DOHH2 (cell line): ENCODE results near the gene AHRR.
A peak's percentile ranks its signal among the peaks of the same experiment; 100 is the strongest.

Experiments used
- H3F3A ChIP-seq: fragments of 200-600 bp; sonication (generic), shearing (Covaris generic); 2 replicates; pipeline ENCODE4 v1.6.0; 2016; ENCODE audit warnings: antibody characterized with exemption, mild to moderate bottlenecking; ENCODE audit not compliant: control insufficient read depth, insufficient read depth
- H3K27ac ChIP-seq: fragments of 200-600 bp; sonication (generic); 2 replicates; pipeline ENCODE4 v1.5.1; 2014; ENCODE audit warnings: low read depth, mild to moderate bottlenecking, low read length, moderate library complexity
- H3K27me3 ChIP-seq: fragments of 200-600 bp; sonication (generic); 2 replicates; pipeline ENCODE4 v1.6.1; 2014; ENCODE audit warnings: mild to moderate bottlenecking, low read length, mixed read lengths; ENCODE audit not compliant: control insufficient read depth
- H3K36me3 ChIP-seq: fragments of 200-600 bp; sonication (generic); 2 replicates; pipeline ENCODE4 v1.6.1; 2014; ENCODE audit warnings: mild to moderate bottlenecking, low read length, moderate library complexity, mixed read lengths; ENCODE audit not compliant: control insufficient read depth
- H3K4me1 ChIP-seq: fragments of 200-600 bp; sonication (generic); 2 replicates; pipeline ENCODE4 v1.6.1; 2014; ENCODE audit warnings: mild to moderate bottlenecking, low read length, mixed read lengths; ENCODE audit not compliant: control insufficient read depth
- H3K4me2 ChIP-seq: fragments of 200-600 bp; sonication (generic); 2 replicates; pipeline ENCODE4 v1.6.0; 2014; ENCODE audit warnings: mild to moderate bottlenecking, low read length, moderate library complexity
- H3K4me3 ChIP-seq: fragments of 200-600 bp; sonication (generic); 2 replicates; pipeline ENCODE4 v1.5.1; 2014; ENCODE audit warnings: mild to moderate bottlenecking, low read length, mixed read lengths
- H3K79me2 ChIP-seq: fragments of 200-600 bp; sonication (generic); 2 replicates; pipeline ENCODE4 v1.6.1; 2014; ENCODE audit warnings: mild to moderate bottlenecking, low read length, mixed read lengths; ENCODE audit not compliant: control insufficient read depth
- H3K9me2 ChIP-seq: fragments of 200-600 bp; sonication (generic); replicated peaks from 2 replicates; pipeline ENCODE4 v1.6.1; 2014; ENCODE audit warnings: mild to moderate bottlenecking, low read length, mixed read lengths; ENCODE audit not compliant: control insufficient read depth
- H3K9me3 ChIP-seq: fragments of 200-600 bp; sonication (generic); 2 replicates; pipeline ENCODE4 v1.6.1; 2014; ENCODE audit warnings: antibody characterized with exemption, low read length, mixed read lengths; ENCODE audit not compliant: control insufficient read depth, insufficient read depth
- H4K20me1 ChIP-seq: fragments of 200-600 bp; sonication (generic); 2 replicates; pipeline ENCODE4 v1.6.0; 2014; ENCODE audit warnings: low read depth, mild to moderate bottlenecking, antibody characterized with exemption, low read length, moderate library complexity; ENCODE audit not compliant: control insufficient read depth, insufficient read depth
- CTCF ChIP-seq: fragments of 200-600 bp; sonication (generic); IDR thresholded peaks from one replicate; pipeline ENCODE4 v1.5.1; 2014; ENCODE audit warnings: antibody characterized with exemption, mild to moderate bottlenecking, low read depth, low read length; ENCODE audit not compliant: poor library complexity, severe bottlenecking
- EZH2phosphoT487 ChIP-seq: fragments of 200-600 bp; sonication (generic); IDR thresholded peaks from 2 replicates; pipeline ENCODE4 v1.6.1; 2017; ENCODE audit warnings: borderline replicate concordance, mild to moderate bottlenecking, antibody characterized with exemption, low read length, moderate library complexity, mixed read lengths

Gene AHRR

GRCh38 chr5:441996-442334 lies 120.5 kb downstream of the AHRR start:
- Histone ChIP-seq H3K27ac (peak overlapping the region; percentile 59; the same call in 1 of the 2 replicates), H3K4me3 (peak overlapping the region; percentile 93), H3K79me2 (peaks cover 48% of the 10 kb centered on the region), H3K27me3 (no peaks in the 10 kb centered on the region), H3K36me3 (peaks cover 27% of the 10 kb centered on the region), H3K9me3 (no peaks in the 10 kb centered on the region), H4K20me1 (no peaks in the 10 kb centered on the region), H3K9me2 (no peaks in the 10 kb centered on the region), H3K4me2 (peak overlapping the region; percentile 89), H3K4me1 (peaks cover 59% of the 10 kb centered on the region), H3F3A (peaks cover 15% of the 10 kb centered on the region)
- TF ChIP-seq CTCF (no peak), EZH2phosphoT487 (no peak)

- peak within 1 kb of the TSS; percentile 89 for H3K4me2 ChIP-seq
- no peaks in the 10 kb centered on the region for H4K20me1 ChIP-seq
- H3K4me1 ChIP-seq = peaks cover 59% of the 10 kb centered on the region
- H3F3A ChIP-seq = peaks cover 15% of the 10 kb centered on the region
- no peaks in the 10 kb centered on the region for H3K9me3 ChIP-seq
- no peaks in the 10 kb centered on the region for H3K27me3 ChIP-seq
- no peaks in the 10 kb centered on the region for H3K9me2 ChIP-seq
- peak within 1 kb of the TSS; percentile 93 for H3K4me3 ChIP-seq
- H3K36me3 ChIP-seq = peaks cover 33% of the 10 kb centered on the region
- TF ChIP-seq CTCF = no peak
- no peak for TF ChIP-seq EZH2phosphoT487
- peaks cover 54% of the 10 kb centered on the region for H3K79me2 ChIP-seq
- peak within 1 kb of the TSS; percentile 59 for H3K27ac ChIP-seq
Measured at GRCh38 chr5:442335-443238, 121.1 kb downstream of the AHRR start, which contains the start of gene EXOC3. Gene EXOC3, plus strand, starts transcription at chr5:443176. Its CDS starts 3,030 bp downstream, at chr5:446206.

DNA sequence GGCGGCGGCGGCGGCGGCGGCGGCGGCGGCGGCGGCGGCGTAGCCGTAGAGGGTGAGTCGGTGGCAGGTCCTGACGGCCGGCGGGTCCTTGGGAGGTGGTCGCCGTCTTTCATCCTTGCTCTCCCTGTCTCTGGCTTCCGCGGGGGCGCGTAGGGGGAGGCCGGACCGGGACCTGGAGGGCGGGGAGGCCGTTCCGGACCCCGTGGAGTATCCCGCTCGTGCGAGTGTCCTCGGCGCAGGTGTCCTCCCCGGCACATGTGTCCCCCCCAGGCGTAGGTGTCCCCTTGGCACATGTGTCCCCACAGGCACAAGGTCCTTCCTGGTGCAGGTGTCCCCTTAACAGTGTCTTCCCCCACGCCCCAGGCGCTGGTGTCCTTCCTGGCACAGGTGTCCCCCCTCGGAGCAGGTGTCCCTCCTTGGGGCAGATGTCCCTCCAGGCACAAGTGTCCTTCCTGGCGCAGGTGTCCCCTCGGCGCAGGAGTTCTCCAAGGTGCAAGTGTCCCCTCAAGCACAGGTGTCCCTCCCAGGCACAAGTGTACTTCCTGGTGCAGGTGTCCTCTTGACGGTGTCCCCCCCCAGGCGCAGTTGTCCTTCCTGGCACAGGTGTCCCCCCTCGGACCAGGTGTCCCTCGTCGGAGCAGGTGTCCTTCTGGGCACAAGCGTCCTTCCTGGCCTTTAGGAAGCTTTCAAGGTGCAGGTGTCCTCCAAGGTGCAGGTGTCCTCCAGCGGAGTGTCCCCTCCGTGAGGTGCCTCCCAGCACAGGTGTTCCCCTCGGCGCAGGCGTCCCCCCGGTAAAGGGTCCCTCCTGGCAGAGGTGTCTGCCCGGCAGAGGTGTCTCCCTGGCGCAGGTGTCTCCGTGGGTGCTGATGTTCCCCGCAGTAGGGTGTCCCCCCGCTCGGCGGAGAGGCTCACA lies 122.0 kb downstream of the AHRR start:
- Histone ChIP-seq H3K36me3 (peaks cover 42% of the 10 kb centered on the region), H3K79me2 (peaks cover 59% of the 10 kb centered on the region), H4K20me1 (no peaks in the 10 kb centered on the region), H3K4me1 (peaks cover 59% of the 10 kb centered on the region), H3K27me3 (no peaks in the 10 kb centered on the region), H3K27ac (peak overlapping the region; percentile 25), H3F3A (peaks cover 9% of the 10 kb centered on the region; the same call in 1 of the 2 replicates), H3K4me2 (peak overlapping the region; percentile 89), H3K9me3 (no peaks in the 10 kb centered on the region), H3K9me2 (no peaks in the 10 kb centered on the region), H3K4me3 (peak overlapping the region; percentile 93)
- TF ChIP-seq CTCF = no peak
- TF ChIP-seq EZH2phosphoT487 = no peak
